ENCODE measurements around the gene KLF6.

The KLF6 gene

DNA sequence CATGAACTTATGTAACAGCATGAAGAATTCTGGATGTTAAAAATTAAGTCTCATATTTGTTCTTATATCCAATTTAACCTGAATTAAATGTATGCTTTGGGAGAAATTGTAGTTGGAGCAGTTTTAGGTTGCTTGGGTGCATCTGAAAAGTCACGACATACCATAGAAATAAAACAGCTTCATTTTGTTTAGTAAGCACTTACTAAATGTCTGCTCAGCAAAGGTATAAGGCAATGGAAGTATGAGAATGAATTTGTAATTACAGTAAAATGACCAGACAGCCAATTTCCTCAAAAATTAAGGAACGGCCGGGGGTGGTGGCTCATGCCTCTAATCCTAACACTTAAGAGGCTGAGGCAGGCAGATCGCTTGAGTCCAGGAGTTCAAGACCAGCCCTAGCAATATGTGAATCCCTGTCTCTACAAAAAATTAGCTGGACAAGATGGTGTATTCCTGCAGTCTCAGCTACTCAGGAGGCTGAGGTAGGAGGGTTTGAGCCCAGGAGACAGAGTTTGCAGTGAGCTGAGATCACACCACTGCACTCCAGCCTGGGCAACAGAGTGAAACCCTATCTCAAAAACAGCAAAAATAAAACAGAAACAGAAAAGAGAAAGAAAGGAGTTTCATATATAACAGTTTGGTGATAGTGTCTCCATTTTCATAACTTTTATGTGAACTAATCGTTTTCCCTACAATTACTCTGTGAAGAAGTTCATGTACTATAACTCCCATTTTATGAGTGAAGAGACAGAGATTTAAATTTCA lies 47.2 kb upstream of the KLF6 start:
- Histone ChIP-seq H3K36me3 (ENCODE audit: low read length) (no peaks in the 10 kb centered on the region), H3K27me3 (ENCODE audit: low read length) (no peaks in the 10 kb centered on the region), H3K9ac (ENCODE audit: low read length) (no peak overlapping the region), H3K27ac (ENCODE audit: low read depth, low read length) (no peak overlapping the region), H3K4me3 (ENCODE audit: insufficient read depth, low read length, poor library complexity, severe bottlenecking) (no peak overlapping the region), H2AFZ (ENCODE audit: low read depth, low read length, severe bottlenecking) (no peak overlapping the region), H3F3A (ENCODE audit: insufficient read depth) (no peaks in the 10 kb centered on the region), H3K79me2 (ENCODE audit: insufficient read depth, low read length) (no peaks in the 10 kb centered on the region), H3K9me2 (replicated peaks; ENCODE audit: insufficient read depth, low read length) (no peaks in the 10 kb centered on the region), H3K4me2 (ENCODE audit: low read depth, low read length, poor library complexity, severe bottlenecking) (no peak overlapping the region), H3K9me3 (ENCODE audit: insufficient read depth, low read length) (no peaks in the 10 kb centered on the region), H4K20me1 (ENCODE audit: low read depth, low read length) (no peaks in the 10 kb centered on the region)
- TF ChIP-seq, protein P1, sequence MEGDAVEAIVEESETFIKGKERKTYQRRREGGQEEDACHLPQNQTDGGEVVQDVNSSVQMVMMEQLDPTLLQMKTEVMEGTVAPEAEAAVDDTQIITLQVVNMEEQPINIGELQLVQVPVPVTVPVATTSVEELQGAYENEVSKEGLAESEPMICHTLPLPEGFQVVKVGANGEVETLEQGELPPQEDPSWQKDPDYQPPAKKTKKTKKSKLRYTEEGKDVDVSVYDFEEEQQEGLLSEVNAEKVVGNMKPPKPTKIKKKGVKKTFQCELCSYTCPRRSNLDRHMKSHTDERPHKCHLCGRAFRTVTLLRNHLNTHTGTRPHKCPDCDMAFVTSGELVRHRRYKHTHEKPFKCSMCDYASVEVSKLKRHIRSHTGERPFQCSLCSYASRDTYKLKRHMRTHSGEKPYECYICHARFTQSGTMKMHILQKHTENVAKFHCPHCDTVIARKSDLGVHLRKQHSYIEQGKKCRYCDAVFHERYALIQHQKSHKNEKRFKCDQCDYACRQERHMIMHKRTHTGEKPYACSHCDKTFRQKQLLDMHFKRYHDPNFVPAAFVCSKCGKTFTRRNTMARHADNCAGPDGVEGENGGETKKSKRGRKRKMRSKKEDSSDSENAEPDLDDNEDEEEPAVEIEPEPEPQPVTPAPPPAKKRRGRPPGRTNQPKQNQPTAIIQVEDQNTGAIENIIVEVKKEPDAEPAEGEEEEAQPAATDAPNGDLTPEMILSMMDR (IDR thresholded peaks at IDR 0.05; ENCODE audit: insufficient read depth, low read length, poor library complexity, severe bottlenecking): no peak
- no peak for TF ChIP-seq EZH2phosphoT487 (conservative IDR thresholded peaks at IDR 0.05; ENCODE audit: low read length)

GRCh38 chr10:3831608-3832007 lies 46.6 kb upstream of the KLF6 start:
- Histone ChIP-seq H3K4me3 (ENCODE audit: insufficient read depth, low read length, poor library complexity, severe bottlenecking) (no peak overlapping the region), H3K9me2 (replicated peaks; ENCODE audit: insufficient read depth, low read length) (no peaks in the 10 kb centered on the region), H3K27ac (ENCODE audit: low read depth, low read length) (no peak overlapping the region), H3K79me2 (ENCODE audit: insufficient read depth, low read length) (no peaks in the 10 kb centered on the region), H3K9me3 (ENCODE audit: insufficient read depth, low read length) (no peaks in the 10 kb centered on the region), H3K9ac (ENCODE audit: low read length) (no peak overlapping the region), H3K27me3 (ENCODE audit: low read length) (no peaks in the 10 kb centered on the region), H3K36me3 (ENCODE audit: low read length) (no peaks in the 10 kb centered on the region), H4K20me1 (ENCODE audit: low read depth, low read length) (no peaks in the 10 kb centered on the region), H3F3A (ENCODE audit: insufficient read depth) (no peaks in the 10 kb centered on the region), H3K4me2 (ENCODE audit: low read depth, low read length, poor library complexity, severe bottlenecking) (no peak overlapping the region), H2AFZ (ENCODE audit: low read depth, low read length, severe bottlenecking) (no peak overlapping the region)
- no peak for TF ChIP-seq EZH2phosphoT487 (conservative IDR thresholded peaks at IDR 0.05; ENCODE audit: low read length)
- TF ChIP-seq, protein P1 (IDR thresholded peaks at IDR 0.05; ENCODE audit: insufficient read depth, low read length, poor library complexity, severe bottlenecking): no peak

- Histone ChIP-seq H2AFZ (ENCODE audit: low read depth, low read length, severe bottlenecking) (no peak overlapping the region), H3K79me2 (ENCODE audit: insufficient read depth, low read length) (no peaks in the 10 kb centered on the region), H3K9me2 (replicated peaks; ENCODE audit: insufficient read depth, low read length) (no peaks in the 10 kb centered on the region), H3K27me3 (ENCODE audit: low read length) (no peaks in the 10 kb centered on the region), H4K20me1 (ENCODE audit: low read depth, low read length) (no peaks in the 10 kb centered on the region), H3K27ac (ENCODE audit: low read depth, low read length) (no peak overlapping the region), H3K9ac (ENCODE audit: low read length) (no peak overlapping the region), H3K36me3 (ENCODE audit: low read length) (no peaks in the 10 kb centered on the region), H3K9me3 (ENCODE audit: insufficient read depth, low read length) (no peaks in the 10 kb centered on the region), H3K4me3 (ENCODE audit: insufficient read depth, low read length, poor library complexity, severe bottlenecking) (no peak overlapping the region), H3K4me2 (ENCODE audit: low read depth, low read length, poor library complexity, severe bottlenecking) (no peak overlapping the region), H3F3A (ENCODE audit: insufficient read depth) (no peaks in the 10 kb centered on the region)
- no peak for TF ChIP-seq EZH2phosphoT487 (conservative IDR thresholded peaks at IDR 0.05; ENCODE audit: low read length)
- TF ChIP-seq, protein P1 (IDR thresholded peaks at IDR 0.05; ENCODE audit: insufficient read depth, low read length, poor library complexity, severe bottlenecking): no peak
Observed at GRCh38 chr10:3830946-3831345, 45.9 kb upstream of the KLF6 start.
